IPS-15b (cell line): ENCODE data around the gene ZNF438.
A peak's percentile ranks its signal among the peaks of the same experiment; 100 is the strongest.
"Not testable (repeated sequence)": the region's sequence is repeated elsewhere in the genome, so short reads cannot be mapped to it uniquely, and the experiment has no call there.

Experiments used
- H3K27me3 ChIP-seq: one replicate; pipeline ENCODE4 v1.6.1; 2013; ENCODE audit warnings: low read length; ENCODE audit not compliant: control insufficient read depth, insufficient read depth
- H3K36me3 ChIP-seq: one replicate; pipeline ENCODE4 v1.6.1; 2013; ENCODE audit warnings: low read length; ENCODE audit not compliant: control insufficient read depth, insufficient read depth
- H3K4me1 ChIP-seq: one replicate; pipeline ENCODE4 v1.6.1; 2013; ENCODE audit warnings: mild to moderate bottlenecking, low read length; ENCODE audit not compliant: control insufficient read depth, insufficient read depth
- H3K4me3 ChIP-seq: one replicate; pipeline ENCODE4 v1.5.1; 2013; ENCODE audit warnings: low read depth, low read length
- H3K9ac ChIP-seq: one replicate; pipeline ENCODE4 v1.6.1; 2013; ENCODE audit warnings: low read depth, mild to moderate bottlenecking, low read length
- H3K9me3 ChIP-seq: one replicate; pipeline ENCODE4 v1.6.1; 2013; ENCODE audit warnings: mild to moderate bottlenecking, low read length; ENCODE audit not compliant: control insufficient read depth, insufficient read depth

The ZNF438 gene

DNA sequence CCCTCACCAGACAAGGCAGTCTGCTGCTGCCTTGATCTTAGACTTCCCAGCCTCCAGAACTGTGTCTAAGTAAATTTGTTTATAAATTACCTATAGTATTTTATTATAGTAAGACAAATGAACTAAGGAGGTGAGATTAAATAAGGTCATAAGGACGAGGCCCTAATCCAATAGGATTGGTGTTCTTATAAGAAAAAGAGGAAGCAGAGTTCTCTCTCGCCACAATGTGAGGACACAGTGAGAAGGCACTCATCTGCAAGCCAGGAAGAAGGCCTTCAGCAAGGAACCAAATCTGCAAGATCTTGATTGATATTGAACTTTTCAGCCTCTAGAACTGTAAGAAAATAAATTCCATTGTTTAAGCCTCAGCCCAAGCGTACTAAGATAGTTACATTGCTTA is 6.1 kb upstream of the ZNF438 start:
- no peaks in the 10 kb centered on the region for H3K9me3 ChIP-seq

GRCh38 chr10:31036209-31036608 is 4.5 kb upstream of the ZNF438 start:
- no peak overlapping the region for H3K9ac ChIP-seq

More for the DNA sequence above, 6.1 kb upstream of the ZNF438 start:
- Histone ChIP-seq H3K9ac (no peak overlapping the region), H3K4me3 (no peak overlapping the region), H3K27me3 (peaks cover 22% of the 10 kb centered on the region), H3K36me3 (no peaks in the 10 kb centered on the region), H3K4me1 (peaks cover 6% of the 10 kb centered on the region)

GRCh38 chr10:31035266-31035798 is 3.7 kb upstream of the ZNF438 start:
- Histone ChIP-seq H3K27me3 (peaks cover 31% of the 10 kb centered on the region), H3K4me1 (peaks cover 13% of the 10 kb centered on the region), H3K4me3 (no peak overlapping the region), H3K9me3 (no peaks in the 10 kb centered on the region), H3K36me3 (no peaks in the 10 kb centered on the region), H3K9ac (no peak overlapping the region)

More at GRCh38 chr10:31036209-31036608, 4.5 kb upstream of the ZNF438 start:
- Histone ChIP-seq H3K4me1 (peaks cover 6% of the 10 kb centered on the region), H3K36me3 (no peaks in the 10 kb centered on the region), H3K4me3 (no peak overlapping the region), H3K27me3 (peaks cover 22% of the 10 kb centered on the region), H3K9me3 (no peaks in the 10 kb centered on the region)

GRCh38 chr10:31034098-31034909 is 2.6 kb upstream of the ZNF438 start:
- Histone ChIP-seq H3K36me3 (no peaks in the 10 kb centered on the region), H3K27me3 (peaks cover 39% of the 10 kb centered on the region), H3K4me1 (peaks cover 13% of the 10 kb centered on the region), H3K9me3 (no peaks in the 10 kb centered on the region), H3K9ac (no peak overlapping the region), H3K4me3 (no peak overlapping the region)

GRCh38 chr10:31033147-31033546 is 1.5 kb upstream of the ZNF438 start:
- Histone ChIP-seq H3K4me3 (no peak overlapping the region), H3K4me1 (peaks cover 13% of the 10 kb centered on the region)

GRCh38 chr10:31032258-31033132 is 830 bp upstream of the ZNF438 start:
- H3K4me1 ChIP-seq, result peaks cover 13% of the 10 kb centered on the region
- H3K9ac ChIP-seq, result peak overlapping the region; percentile 71
- H3K9me3 ChIP-seq, result no peaks in the 10 kb centered on the region
- H3K27me3 ChIP-seq, result peaks cover 39% of the 10 kb centered on the region
- peak overlapping the region; percentile 89 for H3K4me3 ChIP-seq
- H3K36me3 ChIP-seq, result no peaks in the 10 kb centered on the region

More at GRCh38 chr10:31033147-31033546, 1.5 kb upstream of the ZNF438 start:
- no peaks in the 10 kb centered on the region for H3K9me3 ChIP-seq
- H3K27me3 ChIP-seq, result peaks cover 39% of the 10 kb centered on the region
- H3K9ac ChIP-seq, result no peak overlapping the region
- no peaks in the 10 kb centered on the region for H3K36me3 ChIP-seq

- Histone ChIP-seq H3K4me3 (peak overlapping the region; percentile 89), H3K27me3 (peaks cover 35% of the 10 kb centered on the region), H3K9ac (peak overlapping the region; percentile 27), H3K36me3 (no peaks in the 10 kb centered on the region), H3K4me1 (peaks cover 13% of the 10 kb centered on the region), H3K9me3 (no peaks in the 10 kb centered on the region)
Observed at GRCh38 chr10:31031205-31031557, 484 bp downstream of the ZNF438 start.

- Histone ChIP-seq H3K4me1 (peaks cover 10% of the 10 kb centered on the region), H3K27me3 (peaks cover 35% of the 10 kb centered on the region), H3K9ac (no peak overlapping the region), H3K4me3 (peak overlapping the region; percentile 89), H3K9me3 (no peaks in the 10 kb centered on the region), H3K36me3 (no peaks in the 10 kb centered on the region)
Observed at GRCh38 chr10:31030800-31031199, 865 bp downstream of the ZNF438 start.

GRCh38 chr10:31030260-31030659 is 1.4 kb downstream of the ZNF438 start:
- peaks cover 33% of the 10 kb centered on the region for H3K27me3 ChIP-seq

GRCh38 chr10:31028081-31028480 is 3.6 kb downstream of the ZNF438 start:
- Histone ChIP-seq H3K36me3 (no peaks in the 10 kb centered on the region), H3K4me3 (no peak overlapping the region), H3K9ac (no peak overlapping the region), H3K4me1 (peaks cover 7% of the 10 kb centered on the region), H3K9me3 (no peaks in the 10 kb centered on the region), H3K27me3 (peaks cover 17% of the 10 kb centered on the region)

More at GRCh38 chr10:31030260-31030659, 1.4 kb downstream of the ZNF438 start:
- H3K9me3 ChIP-seq, result no peaks in the 10 kb centered on the region
- H3K4me1 ChIP-seq, result peaks cover 7% of the 10 kb centered on the region
- no peak overlapping the region for H3K9ac ChIP-seq
- no peak overlapping the region for H3K4me3 ChIP-seq
- no peaks in the 10 kb centered on the region for H3K36me3 ChIP-seq

DNA sequence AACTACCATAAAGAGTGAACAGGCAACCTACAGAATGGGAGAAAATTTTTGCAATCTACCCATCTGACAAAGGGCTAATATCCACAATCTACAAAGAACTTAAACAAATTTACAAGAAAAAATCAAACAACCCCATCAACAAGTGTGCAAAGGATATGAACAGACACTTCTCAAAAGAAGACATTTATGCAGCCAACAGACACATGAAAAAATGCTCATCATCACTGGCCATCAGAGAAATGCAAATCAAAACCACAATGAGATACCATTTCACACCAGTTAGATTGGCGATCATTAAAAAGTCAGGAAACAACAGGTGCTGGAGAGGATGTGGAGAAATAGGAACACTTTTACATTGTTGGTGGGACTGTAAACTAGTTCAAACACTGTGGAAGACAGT is 5.4 kb downstream of the ZNF438 start:
- not testable (repeated sequence) for H3K4me3 ChIP-seq, H3K9me3 ChIP-seq, H3K9ac ChIP-seq, H3K4me1 ChIP-seq, H3K36me3 ChIP-seq
- H3K27me3 ChIP-seq, result peaks cover 17% of the 10 kb centered on the region
